Measurements from ENCODE around the gene NMNAT2.
"Not testable (repeated sequence)": the region's sequence is repeated elsewhere in the genome, so short reads cannot be mapped to it uniquely, and the experiment has no call there.

Gene NMNAT2

DNA sequence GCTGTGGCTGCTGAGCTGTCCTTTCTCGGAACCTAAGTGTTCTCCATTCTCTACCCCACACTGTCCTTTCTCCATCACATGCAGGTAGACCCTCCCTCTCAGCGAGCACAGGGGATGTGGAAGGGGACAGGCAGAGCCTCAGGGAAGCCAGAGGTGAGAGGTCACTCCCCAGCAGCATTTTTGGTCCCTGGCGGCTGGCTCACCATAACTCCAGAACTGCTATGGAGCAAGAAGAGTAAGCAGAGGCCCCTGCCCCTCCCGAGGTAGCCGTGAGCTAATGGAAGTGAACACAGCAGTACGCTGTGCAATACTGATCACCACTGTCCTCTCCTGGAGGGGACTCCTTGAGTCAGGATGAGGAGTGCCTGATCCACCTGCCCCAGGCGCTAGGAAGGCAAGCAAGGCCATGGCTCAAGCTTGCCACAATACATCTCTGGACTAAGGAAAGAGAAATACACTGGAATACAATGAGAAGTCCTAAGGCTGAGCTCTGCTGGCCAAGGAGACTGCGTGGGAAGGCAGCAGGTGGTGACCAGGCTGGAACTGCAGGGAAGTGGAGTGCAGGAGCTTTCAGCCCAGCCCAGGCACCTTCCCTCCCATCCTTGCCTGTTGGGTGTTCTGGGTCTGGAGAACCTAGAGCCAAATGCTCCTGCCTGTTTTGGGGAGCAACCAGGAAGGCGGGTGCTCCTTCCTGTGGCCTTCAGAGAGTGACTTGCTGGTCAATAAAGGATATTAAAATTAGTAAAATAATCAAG is 135.9 kb downstream of the NMNAT2 start:
- DNase-seq = no peak

DNA sequence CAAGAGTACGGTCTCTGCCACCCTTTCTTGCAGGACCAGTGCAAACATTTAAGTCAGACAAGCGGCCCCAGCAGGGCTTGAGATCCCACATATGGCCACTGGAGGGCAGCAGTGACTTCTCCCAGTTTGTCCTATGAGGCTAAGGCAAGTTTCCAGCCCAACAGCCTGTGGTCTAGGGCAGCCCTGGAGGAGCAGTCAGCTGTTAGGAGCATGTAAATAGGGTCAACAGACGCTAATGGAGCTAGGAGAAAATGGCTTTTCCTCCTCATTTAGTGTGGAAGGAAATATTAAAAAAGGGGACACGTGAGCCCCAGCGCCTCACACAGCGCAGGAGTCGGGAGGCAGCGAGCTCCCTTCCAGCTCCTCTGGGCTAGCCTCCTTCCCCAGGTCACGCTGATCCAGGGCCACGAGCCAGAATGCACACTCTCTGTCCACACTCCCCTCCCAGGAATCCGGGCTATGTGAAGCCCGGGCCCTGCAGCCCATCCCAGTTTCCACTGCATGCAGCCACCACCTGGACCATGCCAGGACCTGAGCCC is 136.6 kb downstream of the NMNAT2 start:
- DNase-seq = peak; percentile 66

DNA sequence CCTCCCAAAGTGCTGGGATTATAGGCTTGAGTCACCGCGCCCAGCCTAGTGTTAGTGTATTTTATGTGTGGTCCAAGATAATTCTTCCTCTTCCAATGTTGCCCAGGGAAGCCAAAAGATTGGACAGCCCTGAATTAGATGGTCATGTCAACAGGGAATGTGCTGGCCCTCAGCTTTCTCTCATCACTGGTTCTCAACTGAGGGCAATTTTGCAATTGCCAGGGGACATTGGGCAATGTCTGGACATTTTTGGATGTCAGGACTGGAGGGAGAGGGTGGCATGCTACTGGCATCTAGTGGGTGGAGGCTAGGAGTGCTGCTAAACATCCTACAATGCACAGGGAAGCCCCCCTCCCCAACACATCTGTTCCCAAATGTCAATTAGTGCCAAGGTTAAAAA is 137.1 kb downstream of the NMNAT2 start:
- no peak for DNase-seq

DNA sequence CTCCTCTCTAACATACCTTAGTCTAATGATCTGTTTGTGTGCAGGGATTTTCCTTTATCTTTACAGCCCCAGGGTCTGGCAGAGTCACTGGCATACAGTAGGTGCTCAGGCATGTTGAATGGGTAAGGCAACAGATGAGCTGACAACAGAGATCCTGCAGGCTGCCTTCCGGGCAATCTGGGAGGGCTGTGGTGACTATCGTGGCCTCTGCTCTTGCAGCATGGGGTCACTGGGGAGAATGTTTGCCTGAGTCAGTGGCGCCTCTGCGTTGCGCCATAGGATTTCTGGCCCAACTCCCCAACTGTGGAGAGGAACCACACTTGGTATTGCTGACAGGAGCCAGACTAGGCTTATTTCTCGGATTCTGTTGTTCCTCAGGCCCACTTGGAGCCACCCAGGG is 138.3 kb downstream of the NMNAT2 start:
- no peak for DNase-seq

DNA sequence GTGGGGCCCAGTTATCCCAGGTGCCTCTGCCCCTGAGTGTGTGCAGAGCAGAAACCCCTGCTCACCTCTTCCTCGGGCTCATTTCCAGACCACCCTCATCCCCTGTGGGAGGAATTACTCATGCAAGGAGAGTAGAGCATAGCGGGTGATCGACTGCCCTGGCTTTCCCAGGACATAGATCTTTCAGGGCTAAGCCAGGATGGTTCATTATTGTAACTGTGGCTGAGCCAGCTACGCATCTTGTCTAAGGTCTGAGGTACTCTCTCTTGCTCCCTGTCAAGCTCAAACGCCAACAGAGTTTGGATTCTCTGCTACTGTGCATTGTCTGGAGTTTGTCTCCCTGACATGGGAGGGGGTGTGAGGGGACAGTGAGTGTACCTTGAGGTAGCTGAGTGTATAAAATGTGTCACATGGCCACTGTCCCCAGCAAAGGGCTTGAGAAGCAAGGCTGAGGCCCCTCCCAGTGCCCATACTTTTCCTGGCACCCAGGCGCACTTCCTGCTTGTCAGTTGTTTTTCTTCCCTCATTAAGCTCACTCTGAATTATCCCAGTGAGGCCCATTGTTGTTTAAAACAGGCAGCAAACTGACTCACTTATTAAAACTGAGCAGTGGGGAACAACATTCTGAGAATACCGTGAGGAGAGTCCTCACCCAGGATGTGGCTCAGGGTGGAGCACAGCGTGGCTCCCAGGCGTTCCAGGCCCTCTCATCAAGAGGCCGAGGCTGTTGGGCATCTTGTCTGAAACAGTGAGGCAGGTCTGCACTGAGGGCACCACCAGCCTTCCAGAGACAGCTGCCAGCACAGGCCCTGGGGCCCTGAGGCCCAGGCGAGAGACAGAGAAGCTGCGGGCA is 139.2 kb downstream of the NMNAT2 start:
- DNase-seq = no peak

DNA sequence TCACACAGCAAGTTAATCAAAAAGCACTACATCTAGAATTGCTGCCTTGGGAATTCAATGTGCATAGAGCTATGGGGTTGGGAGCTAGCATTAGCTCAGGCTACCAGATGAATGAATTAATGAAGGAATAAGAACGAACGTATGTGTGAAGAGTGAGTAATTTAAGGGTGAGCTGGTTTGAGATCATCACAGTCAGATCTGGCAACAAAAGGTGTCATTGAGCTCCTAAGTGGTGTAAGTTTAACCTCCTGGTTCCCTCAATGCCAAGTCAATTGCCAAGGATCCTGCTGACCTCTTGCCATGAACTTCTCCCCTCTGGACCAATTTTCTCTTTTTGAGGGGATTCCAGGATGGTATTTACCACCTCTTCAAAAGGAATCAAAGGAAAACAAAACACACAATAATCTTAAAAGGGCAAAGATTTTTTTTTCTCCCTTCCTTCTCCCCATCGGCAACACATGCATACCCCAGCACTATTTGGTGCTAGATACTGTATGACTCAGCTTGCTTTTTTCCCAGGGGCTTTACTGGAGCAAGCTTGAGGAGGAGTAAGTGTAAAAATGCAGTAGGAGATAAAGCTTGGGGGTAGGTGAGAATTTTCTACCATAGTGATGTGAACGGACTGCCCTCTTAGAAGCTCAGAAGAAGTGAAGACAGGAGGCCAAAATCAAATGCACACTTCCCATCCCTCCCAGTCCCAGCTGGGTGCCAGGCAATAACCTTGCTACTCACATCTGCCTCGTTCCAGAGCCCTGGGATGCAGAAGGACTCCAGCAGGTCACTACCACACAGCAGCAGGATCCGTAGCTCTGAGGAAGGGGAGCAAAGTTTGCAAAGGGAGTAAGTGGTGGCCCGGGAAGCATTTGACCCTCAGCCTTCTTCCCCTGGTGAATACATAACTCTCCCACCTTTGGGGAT is 140.1 kb downstream of the NMNAT2 start:
- DNase-seq = no peak

DNA sequence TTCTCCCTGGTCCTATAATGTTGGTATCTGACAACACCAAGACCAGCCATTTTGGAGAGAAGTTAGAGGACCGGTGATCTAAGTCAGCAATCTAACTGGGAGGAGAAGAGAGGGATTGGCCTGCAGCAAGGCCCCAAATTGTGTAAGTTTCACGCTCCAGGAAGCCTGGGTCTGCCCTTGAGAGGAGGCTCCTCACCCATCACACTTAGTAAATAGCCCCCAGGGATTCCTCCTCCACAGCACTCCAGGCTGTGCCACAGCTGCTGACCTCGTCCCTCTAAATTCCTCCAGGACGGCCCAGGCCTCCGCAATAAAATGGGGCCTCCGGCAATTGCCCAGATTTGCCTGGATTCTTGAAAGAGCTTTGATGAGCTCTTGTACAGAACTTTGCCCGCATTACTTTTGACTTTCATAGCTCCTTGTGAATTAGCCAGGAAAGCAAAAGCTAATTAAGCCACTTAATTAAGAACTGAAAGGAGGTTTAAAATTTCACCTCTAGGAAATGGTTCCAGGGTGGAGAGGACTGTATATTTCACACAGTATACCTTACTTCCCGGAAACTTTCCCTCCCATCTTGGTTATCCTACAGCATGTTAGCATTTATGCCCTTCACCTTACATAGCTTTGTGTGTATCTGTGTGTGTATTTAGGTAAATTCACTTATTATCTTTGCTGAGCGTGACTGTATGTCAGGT is 141.6 kb downstream of the NMNAT2 start:
- no peak for DNase-seq

DNA sequence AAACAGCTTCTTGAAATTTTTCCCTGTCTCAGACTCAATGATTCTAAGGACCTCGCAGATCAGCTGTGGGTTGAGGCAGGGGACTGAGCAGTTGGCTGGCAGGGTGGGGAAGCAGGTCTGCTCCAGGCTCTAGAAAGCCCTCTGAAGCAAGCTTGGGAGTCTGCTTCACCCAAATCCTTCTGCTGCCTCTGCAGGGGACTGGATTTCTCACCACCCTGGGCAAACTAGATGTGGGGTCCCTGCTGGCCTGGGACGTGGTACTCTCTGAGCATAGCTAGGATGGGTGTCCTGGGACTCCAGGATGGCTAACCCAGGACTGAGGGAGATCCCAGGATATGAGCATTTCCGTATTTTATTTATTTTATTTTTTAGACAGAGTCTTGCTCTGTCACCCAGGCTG is 142.9 kb downstream of the NMNAT2 start:
- no peak for DNase-seq

DNA sequence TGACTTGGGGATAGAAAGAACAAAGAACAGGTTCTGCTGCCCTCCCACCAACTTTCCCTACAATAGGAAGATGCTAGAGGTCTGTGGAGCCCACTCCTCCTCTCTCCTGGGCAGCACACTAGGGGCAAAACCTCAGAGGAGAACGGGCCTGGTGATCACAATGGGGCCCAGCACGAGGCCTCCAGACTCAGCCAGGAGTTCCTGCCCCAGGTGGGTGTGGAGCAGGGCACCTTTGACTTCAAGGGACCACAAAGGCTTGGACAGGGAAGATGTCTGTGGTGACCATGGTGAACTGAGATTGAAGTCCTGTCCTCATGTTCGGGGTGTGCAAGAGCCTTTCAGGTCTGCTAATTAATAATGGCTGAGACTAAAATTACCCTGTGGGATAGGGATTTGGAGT is 143.3 kb downstream of the NMNAT2 start:
- no peak for DNase-seq

DNA sequence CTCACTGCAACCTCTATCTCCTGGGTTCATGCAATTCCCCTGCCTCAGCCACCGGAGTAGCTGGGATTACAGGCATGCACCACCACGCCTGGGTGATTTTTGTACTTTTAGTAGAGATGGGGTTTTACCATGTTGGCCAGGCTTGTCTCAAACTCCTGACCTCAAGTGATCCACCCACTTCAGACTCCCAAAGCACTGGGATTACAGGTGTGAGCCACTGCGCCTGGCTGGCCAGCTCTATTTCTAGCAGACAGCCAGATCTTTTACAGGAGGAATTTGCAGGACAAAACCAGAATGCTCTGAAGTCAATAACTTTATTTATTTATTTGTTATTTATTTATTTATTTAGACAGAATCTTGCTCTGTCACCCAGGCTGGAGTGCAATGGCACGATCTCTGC is 144.2 kb downstream of the NMNAT2 start:
- not testable (repeated sequence) for DNase-seq

DNA sequence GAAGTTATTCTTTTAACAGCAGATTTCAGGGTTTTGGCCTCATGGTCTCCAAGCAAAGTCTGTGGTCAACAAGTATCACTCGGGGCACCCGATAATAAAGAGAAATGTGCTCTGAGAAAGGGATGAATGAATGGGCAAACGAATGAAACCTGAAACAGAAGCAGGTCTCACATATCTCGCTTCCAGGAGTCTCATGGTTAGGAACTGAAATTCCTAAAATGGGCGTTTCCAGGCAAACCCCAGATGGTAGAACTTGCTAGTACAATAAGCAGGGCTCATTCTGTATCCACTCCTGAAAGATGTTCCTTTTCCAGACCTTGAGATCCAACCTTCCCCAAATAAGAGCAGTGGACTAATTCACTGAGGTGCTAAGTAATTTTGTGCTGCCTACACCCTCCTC is 144.9 kb downstream of the NMNAT2 start:
- DNase-seq = no peak

DNA sequence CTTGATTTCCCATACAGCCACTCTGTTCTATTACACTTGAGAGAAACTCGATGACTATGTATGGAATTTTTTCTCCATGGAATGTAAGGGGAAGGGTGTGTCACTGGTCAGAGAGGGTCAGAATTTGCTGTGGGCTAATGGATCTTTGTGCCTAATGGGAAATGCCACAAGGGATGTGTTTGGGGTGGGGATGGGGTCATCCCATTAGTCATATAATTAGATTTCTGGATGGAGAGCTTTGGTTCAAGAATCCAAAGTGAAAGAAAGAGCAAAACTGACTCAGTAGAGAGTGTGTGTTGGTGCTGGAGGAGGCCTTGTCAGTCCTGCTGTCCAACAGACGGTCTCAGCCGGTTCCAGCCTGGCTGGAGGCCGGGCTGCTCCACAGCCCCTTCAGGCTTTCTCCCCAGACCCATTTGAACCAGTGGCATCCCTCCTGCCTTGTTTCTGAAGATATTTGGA is 145.8 kb downstream of the NMNAT2 start:
- no peak for DNase-seq

DNA sequence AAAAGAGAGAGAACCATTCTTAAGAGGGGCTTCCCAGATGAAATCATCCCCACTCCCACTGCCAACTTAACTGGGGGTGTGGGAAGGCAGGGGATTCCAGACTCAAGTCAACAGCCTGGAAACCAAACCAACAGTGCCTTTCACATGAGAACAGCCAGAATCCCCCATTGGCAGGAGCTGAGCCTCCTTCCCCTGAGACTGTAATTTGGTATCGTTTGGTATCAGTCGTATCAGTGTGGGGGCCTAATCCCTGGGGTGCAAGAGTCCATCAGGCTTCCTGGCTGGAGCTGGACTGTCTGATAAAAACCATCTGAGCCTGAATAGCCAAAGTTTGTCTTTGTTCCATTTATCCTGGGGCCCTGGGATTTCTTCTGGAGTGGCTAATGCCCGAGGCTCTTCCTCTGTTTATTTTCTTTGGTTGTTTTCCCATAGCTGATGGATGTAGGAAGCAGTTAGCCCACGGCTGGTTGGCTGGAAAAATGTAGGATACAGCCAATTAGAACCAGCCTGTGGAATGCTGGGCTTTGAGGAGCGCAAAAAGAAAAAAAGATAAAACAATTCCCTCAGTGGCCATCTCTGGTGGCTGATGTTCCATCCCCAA is 147.5 kb downstream of the NMNAT2 start:
- DNase-seq = no peak

DNA sequence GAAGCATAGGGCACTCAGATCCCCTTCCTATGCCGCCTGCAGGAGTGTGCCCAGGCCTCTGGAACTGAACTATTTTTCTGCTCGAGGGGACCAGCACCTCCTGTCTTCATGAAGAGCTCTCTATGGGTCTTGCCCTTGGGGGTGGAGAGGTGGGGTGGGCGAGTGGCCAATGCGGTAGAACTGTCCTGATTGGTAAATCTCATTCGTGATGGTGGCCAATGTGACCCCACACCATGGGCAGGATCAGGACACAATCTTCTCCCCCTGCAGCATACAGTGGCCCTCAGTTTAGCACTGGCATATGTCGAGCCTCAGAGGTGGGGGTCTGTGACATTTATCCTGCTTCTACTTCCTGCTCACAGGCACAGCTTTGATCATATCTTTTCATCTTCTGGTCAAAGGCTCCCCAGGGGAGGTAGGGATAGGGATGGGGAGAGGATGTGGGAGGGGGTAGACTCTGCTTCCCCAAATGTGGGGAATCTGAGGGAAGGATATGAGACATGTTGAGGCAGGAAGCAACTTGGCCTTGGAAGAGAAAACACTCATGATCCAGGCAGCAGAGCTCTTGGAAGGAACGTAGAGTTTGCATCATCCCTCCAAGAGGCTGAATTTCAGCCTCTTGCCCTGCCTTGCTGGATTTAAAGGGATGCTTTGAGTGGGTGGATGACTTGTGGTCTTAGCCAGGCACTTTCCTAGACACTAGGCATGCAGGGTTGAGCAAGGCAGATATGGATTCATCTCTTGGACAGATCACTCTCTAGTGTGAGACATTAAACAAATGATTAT is 150.3 kb downstream of the NMNAT2 start:
- no peak for DNase-seq

DNA sequence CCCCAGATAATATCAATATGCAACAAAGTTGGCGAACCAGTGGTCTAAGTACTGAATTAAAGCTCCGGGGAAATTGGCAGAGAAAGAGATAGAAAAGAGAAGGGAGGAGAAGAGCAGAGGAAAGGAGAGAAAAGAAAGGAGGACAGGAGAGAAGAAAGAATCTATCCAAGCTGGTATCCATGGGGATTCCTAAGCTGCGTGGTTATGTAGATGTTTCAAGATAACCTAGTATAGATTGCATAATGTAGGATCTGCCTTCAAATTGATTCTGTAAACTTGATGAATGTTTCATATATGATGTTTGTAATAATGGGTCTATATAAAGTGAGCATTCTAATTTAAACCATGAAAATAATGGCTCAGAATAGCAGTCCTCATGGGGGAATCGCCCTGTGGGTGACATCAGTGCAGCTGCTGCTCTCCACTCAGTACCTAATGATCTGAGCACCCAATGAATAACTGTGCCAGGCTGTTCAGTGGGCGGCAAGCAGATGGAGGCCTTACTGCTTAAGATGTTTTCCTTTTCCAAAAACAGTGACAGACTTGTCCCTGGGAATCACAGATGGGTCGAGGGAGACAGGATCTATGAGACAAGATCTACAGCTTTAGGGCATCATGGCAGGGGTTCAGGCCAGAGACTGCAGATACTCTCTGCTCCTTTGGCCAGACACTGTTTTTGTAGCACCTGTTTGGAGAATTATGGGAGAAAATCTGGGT is 154.1 kb downstream of the NMNAT2 start:
- no peak for DNase-seq

DNA sequence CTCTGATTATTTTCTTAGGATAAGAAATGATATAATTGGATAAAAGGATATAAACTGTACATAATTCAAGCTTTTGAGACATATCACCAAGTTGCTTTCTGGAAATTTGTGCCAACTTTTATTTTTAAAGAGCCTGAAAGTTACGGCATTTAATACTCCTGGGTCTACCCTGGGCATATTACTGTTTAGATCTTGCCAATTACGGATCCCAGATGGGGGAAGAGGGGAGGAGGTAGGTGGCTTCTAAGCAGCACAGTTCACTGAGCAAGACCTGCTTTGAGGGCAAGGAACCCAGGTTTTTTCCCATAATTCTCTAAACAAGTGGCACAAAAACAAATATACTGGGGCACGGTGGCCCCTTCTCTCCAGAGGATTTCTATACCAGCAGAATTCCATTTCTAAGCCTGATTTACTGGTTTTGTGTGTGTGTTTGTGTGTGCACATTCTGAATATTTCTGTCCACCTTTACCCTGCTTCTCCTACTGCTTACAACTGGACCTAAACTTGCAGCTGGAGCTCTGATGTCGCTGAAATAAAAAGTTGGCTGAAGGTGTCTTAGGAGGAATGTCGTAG is 155.5 kb downstream of the NMNAT2 start:
- DNase-seq = no peak

DNA sequence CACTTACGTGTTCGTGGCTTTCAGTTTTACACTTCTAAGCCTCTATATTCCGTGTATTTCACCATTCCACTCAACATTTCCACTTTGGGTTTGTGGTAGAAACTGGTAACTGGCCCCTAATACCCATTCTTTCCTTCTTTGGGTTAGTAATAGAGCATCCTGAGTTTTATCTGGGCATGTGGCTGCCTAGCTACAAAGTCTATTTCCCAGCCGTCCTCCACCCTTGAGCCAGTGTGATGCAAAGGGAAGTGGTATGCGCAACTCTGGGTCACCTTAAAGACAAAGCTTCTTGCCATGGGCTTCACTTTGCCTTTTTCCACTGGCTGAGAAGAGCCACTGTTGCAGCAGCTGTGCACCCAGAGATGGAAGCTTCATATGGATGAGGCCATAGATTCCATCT is 158.3 kb downstream of the NMNAT2 start:
- DNase-seq = no peak

DNA sequence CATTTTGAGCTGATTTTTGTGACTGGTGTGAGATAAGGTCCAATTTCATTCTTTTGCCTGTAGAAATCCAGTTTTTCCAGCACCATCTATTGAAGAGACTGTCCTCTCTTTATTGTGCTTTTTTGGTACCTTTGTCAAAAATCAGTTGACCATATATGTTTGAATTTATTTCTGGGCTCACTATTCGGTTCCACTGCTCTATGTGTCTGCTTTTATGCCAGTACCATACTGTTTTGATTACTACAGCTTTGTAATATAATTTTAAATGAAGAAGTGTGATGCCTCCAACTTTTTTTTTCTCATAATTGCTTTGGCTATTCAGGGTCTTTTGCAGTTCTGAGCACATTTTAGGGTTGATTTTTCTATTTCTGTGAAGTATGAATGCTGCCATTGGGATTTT is 163.1 kb downstream of the NMNAT2 start:
- DNase-seq = no peak

DNA sequence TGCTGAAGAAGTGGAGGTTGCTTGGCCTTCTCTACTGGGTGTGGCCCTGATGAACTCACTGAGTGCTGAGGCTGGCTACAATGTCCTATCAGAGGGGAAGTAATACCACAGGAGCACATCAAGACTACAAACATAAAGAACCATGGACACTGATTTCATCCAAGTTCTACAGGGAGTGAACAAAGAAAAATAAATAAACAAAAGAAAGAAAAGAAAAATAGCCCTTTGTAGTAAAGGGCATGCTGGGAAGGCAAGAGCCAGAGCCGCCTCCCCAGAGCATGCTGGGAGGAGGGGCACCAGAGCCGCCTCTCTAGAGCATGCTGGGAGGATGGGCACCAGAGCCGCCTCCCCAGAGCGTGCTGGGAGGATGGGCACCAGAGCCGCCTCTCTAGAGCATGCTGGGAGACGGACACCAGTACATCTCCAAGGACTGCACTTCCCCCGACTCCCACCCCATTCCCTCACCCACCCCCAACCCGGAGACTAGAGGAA is 166.2 kb downstream of the NMNAT2 start:
- DNase-seq = no peak
